GM19035 (cell line): Measurements from ENCODE around the gene ADAMTSL1.

ENCODE experiments used
- ATAC-seq: cut with Tn5 transposase; IDR thresholded peaks from one replicate; pipeline ENCODE4 v1.9.1; 2021; ENCODE audit not compliant: unreplicated experiment

ADAMTSL1 gene

DNA sequence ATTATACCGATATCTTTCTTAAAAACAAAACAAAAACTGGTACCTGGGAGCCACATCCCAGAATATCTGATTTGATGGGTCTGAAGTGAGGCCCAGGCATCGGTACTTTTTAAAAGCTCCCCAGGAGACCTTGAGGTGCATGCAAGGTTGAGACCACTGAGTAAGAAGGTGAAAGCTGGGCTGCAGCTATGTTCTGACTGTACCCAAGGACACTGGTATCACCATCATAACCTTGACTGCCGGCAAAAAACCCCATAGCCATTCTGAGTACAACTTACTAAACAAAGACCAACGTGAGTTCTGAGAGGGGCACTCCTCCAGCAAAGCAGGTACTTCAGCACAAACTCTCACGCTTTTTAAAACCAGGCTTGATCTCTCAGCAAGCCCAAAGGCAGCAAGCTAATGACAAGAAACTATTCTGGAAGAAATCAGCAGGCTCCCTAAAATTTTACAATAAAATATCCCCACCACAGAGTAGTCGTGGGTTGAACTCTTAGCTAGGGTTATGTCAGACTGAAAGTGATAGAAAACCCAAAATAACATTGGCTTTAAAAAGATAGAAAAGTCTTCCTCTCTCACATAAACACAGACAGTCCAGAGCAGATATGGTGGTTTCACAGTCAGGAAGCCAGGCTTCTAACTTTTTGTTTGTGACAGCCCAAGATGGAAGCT is 295.1 kb downstream of the ADAMTSL1 start:
- ATAC-seq, result peak; percentile 93

- ATAC-seq, result no peak
Observed at GRCh38 chr9:18770131-18770908, 296.4 kb downstream of the ADAMTSL1 start.

DNA sequence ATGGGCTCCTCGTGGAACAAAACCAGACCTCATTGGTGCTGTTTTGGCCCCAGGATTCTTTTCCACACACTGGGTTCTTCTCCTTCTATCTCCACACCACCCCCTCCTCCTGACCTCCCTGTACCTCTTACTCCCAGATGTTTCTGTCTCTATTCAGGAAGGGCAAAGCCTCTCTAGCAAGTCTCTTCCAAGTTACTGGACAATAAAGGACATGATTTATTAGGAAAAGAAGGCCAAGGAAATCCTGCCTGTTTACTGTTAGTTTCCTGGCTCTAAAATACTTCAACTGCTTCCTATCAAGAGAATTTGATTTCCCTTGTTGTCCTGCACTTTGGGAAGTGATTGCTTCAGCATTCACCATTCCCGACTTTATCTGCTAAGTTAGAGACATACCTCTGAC is 297.1 kb downstream of the ADAMTSL1 start:
- no peak for ATAC-seq

- ATAC-seq, result no peak
Observed at GRCh38 chr9:18771763-18772162, 297.8 kb downstream of the ADAMTSL1 start.

GRCh38 chr9:18775241-18775640 is 301.3 kb downstream of the ADAMTSL1 start:
- no peak for ATAC-seq

DNA sequence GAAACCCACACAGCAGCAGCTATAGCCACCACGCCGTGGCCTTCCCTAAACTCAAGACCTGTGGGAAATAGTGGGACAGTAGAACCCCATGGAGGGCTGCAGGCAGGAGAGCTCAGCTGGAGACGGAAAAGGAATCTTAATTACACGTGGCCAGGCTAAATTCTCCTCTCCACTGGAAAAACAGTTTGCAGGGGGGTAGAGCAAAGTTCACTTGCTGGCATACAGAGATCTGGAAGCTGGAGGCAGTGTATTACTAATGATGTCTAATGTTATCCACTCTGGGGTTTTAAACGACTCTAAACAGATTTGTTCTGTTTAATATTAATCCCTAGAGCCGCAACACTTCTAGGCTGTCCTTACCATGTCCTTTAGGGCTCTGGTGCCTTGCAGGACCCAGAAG is 302.0 kb downstream of the ADAMTSL1 start:
- ATAC-seq, result no peak

- ATAC-seq, result no peak
Observed at GRCh38 chr9:18776836-18777820, 303.2 kb downstream of the ADAMTSL1 start.

- ATAC-seq, result no peak
Observed at GRCh38 chr9:18778147-18778546, 304.2 kb downstream of the ADAMTSL1 start.

GRCh38 chr9:18778846-18779245 is 304.9 kb downstream of the ADAMTSL1 start:
- ATAC-seq, result no peak

DNA sequence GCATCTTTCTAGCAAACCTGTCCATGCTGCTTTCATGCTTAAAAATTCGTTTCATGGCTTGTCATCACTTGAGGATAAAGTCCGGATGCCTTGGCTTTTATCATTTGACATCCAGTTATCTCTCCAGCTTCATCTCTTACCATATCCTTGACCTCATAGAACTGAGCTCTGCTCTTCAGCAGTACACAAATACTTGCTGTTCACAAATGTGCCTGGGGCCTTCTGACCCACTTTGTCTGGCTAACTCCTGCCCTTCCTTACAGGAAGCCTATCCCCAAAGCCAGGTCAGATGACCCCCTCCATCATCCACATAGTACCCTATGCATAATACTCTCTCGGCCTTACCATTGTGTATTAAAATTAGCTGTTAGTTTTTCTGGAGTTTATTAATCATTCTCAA is 310.0 kb downstream of the ADAMTSL1 start:
- no peak for ATAC-seq

GRCh38 chr9:18785604-18786003 is 311.7 kb downstream of the ADAMTSL1 start:
- ATAC-seq, result no peak

- no peak for ATAC-seq
Observed at GRCh38 chr9:18786196-18786595, 312.2 kb downstream of the ADAMTSL1 start.

GRCh38 chr9:18786911-18787650 is 313.1 kb downstream of the ADAMTSL1 start:
- ATAC-seq, result no peak

- no peak for ATAC-seq
Observed at GRCh38 chr9:18788256-18788655, 314.3 kb downstream of the ADAMTSL1 start.

DNA sequence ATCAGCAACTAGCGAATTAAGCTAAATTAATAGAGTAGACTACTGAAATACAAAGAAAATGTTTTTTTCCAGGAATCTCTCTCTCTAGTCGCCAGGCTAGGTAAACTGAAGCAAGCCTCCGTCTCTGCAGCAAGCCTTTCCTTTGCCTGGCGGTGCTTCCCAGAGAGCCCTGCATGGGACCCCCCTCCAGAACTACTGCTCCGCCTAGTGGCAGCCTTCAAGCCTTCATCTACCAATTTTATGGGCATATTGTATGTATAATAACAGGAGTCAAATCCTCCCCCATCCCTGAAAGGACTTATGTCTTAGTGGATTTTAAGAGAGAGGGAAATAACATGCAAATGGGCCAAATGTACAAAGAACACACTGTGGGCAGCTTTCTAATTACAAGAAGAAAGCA is 317.1 kb downstream of the ADAMTSL1 start:
- ATAC-seq, result peak; percentile 69

- no peak for ATAC-seq
Observed at GRCh38 chr9:18793122-18793521, 319.2 kb downstream of the ADAMTSL1 start.

DNA sequence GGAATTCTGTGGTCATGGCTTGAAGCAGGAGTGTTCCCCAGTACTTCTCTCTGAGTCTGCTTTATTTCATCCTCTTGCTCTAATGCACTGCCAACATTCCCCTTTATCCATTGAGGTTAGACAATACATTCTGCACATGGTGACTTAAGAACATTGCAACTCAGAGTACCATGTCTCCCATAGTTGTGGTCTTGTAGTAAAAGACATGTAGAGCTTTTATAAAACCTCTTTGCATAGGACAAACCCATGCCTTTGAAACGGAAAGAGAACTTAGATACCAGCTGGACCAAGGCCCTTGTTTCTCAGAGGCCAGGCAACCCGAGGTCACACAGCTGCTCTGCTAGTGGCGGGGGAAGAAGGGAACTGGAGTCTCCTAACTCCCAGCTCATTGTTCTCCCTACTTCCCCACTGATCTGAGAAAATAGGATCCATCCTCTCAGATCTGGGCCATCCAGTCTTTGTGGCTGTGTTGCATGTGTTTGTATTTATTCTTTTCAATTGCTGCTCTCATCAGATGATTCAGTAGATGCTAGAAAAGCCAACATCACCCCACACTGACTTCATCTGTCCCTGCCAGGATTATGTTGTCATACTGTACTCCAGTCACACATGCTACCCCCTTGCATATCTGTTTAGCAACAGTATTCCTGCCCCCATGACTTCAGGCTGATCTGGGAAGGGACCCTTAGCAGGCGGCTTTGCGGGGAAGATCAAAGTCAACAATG is 322.2 kb downstream of the ADAMTSL1 start:
- no peak for ATAC-seq

DNA sequence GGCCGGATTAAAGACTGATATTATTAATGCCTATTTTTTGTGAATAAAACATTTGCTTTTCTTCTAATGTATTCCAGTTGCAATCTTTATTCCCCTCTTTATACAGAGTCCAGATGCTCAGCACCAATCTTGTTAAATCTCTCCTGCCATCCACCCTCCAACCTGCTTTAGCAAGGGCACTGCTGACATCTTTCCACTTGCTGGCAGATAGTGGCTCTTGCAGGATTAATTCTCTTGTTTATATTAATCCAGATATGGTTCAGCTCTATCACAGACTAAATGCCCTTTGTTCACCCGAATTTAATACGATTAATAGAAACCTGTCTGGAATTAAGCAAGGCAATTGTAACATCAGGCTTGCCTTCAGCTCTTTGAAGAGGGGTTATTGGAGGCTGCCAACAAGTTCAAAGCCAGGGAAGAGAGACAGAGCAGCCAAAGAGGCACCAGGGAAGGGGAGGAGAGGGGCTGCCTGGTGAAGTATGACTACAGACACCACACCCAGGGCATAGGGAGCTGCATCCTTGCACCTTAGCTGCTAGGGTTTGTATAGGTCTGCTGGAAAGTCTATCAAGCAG is 322.8 kb downstream of the ADAMTSL1 start:
- no peak for ATAC-seq

GRCh38 chr9:18798106-18798505 is 324.2 kb downstream of the ADAMTSL1 start:
- no peak for ATAC-seq
